ENCODE measurements around the gene PTH1R. TPM values are rescaled to one million over a fixed set of nuclear protein-coding genes. Genes with fewer than 3 reads are reported as not detected.

PTH1R gene
- total RNA-seq, 1 donor from 2014 or later: 0.29 TPM

- no peak for TF ChIP-seq CTCF (IDR thresholded peaks at IDR 0.05; ENCODE audit: partially characterized antibody, unreplicated experiment)
- Mint-ChIP-seq H3K36me3 (ENCODE audit: unreplicated experiment) (no peaks in the 10 kb centered on the region), H3K27me3 (ENCODE audit: unreplicated experiment) (peaks cover 20% of the 10 kb centered on the region), H3K4me3 (ENCODE audit: unreplicated experiment) (peak overlapping the region; percentile 81), H3K9me3 (ENCODE audit: unreplicated experiment) (peaks cover 7% of the 10 kb centered on the region), H3K27ac (ENCODE audit: unreplicated experiment) (no peak overlapping the region), H3K4me1 (ENCODE audit: low read depth, unreplicated experiment) (no peaks in the 10 kb centered on the region)
- no peak for DNase-seq
Measured at GRCh38 chr3:46891132-46891531, 13.6 kb downstream of the PTH1R start.

GRCh38 chr3:46892285-46893145 is 15.0 kb downstream of the PTH1R start:
- Mint-ChIP-seq H3K27ac (ENCODE audit: unreplicated experiment) (no peak overlapping the region), H3K27me3 (ENCODE audit: unreplicated experiment) (peaks cover 20% of the 10 kb centered on the region), H3K4me3 (ENCODE audit: unreplicated experiment) (peak overlapping the region; percentile 81), H3K9me3 (ENCODE audit: unreplicated experiment) (peaks cover 7% of the 10 kb centered on the region), H3K4me1 (ENCODE audit: low read depth, unreplicated experiment) (no peaks in the 10 kb centered on the region), H3K36me3 (ENCODE audit: unreplicated experiment) (no peaks in the 10 kb centered on the region)
- peak; percentile 72 for DNase-seq
- no peak for TF ChIP-seq CTCF (IDR thresholded peaks at IDR 0.05; ENCODE audit: partially characterized antibody, unreplicated experiment)

- DNase-seq: no peak
- Mint-ChIP-seq H3K9me3 (ENCODE audit: unreplicated experiment) (peaks cover 7% of the 10 kb centered on the region), H3K4me3 (ENCODE audit: unreplicated experiment) (no peak overlapping the region), H3K36me3 (ENCODE audit: unreplicated experiment) (no peaks in the 10 kb centered on the region), H3K4me1 (ENCODE audit: low read depth, unreplicated experiment) (no peaks in the 10 kb centered on the region), H3K27ac (ENCODE audit: unreplicated experiment) (no peak overlapping the region), H3K27me3 (ENCODE audit: unreplicated experiment) (peaks cover 20% of the 10 kb centered on the region)
- TF ChIP-seq CTCF (IDR thresholded peaks at IDR 0.05; ENCODE audit: partially characterized antibody, unreplicated experiment): no peak
Measured at GRCh38 chr3:46893146-46893748, 15.7 kb downstream of the PTH1R start.

- H3K27ac Mint-ChIP-seq (ENCODE audit: unreplicated experiment): no peak overlapping the region
- no peak for TF ChIP-seq CTCF (IDR thresholded peaks at IDR 0.05; ENCODE audit: partially characterized antibody, unreplicated experiment)
- peaks cover 20% of the 10 kb centered on the region for H3K27me3 Mint-ChIP-seq (ENCODE audit: unreplicated experiment)
- DNase-seq: no peak
- peaks cover 7% of the 10 kb centered on the region for H3K9me3 Mint-ChIP-seq (ENCODE audit: unreplicated experiment)
- H3K4me3 Mint-ChIP-seq (ENCODE audit: unreplicated experiment): no peak overlapping the region
- no peaks in the 10 kb centered on the region for H3K36me3 Mint-ChIP-seq (ENCODE audit: unreplicated experiment)
- no peaks in the 10 kb centered on the region for H3K4me1 Mint-ChIP-seq (ENCODE audit: low read depth, unreplicated experiment)
Measured at GRCh38 chr3:46893763-46894162, 16.2 kb downstream of the PTH1R start.

- no peak overlapping the region for H3K27ac Mint-ChIP-seq (ENCODE audit: unreplicated experiment)
- no peak overlapping the region for H3K4me3 Mint-ChIP-seq (ENCODE audit: unreplicated experiment)
- H3K27me3 Mint-ChIP-seq (ENCODE audit: unreplicated experiment): peaks cover 23% of the 10 kb centered on the region
- no peak for DNase-seq
- TF ChIP-seq CTCF (IDR thresholded peaks at IDR 0.05; ENCODE audit: partially characterized antibody, unreplicated experiment): no peak
- peaks cover 7% of the 10 kb centered on the region for H3K9me3 Mint-ChIP-seq (ENCODE audit: unreplicated experiment)
- no peaks in the 10 kb centered on the region for H3K4me1 Mint-ChIP-seq (ENCODE audit: low read depth, unreplicated experiment)
- no peaks in the 10 kb centered on the region for H3K36me3 Mint-ChIP-seq (ENCODE audit: unreplicated experiment)
Measured at GRCh38 chr3:46894256-46894655, 16.7 kb downstream of the PTH1R start.
